A549 (cell line): ENCODE results near the gene DDIT4. TPM values are rescaled to one million over a fixed set of nuclear protein-coding genes. Genes with fewer than 3 reads are reported as not detected.

Experiments used
- ATAC-seq, 2 experiments: fragments of 200-7000 bp in 1 of 2; fragments of >200 bp in 1 of 2; cut with Nextera tagmentation in 1 of 2; cut with Tn5 transposase in 1 of 2; 3 replicates each; pipeline versions ENCODE4 v1.8.0 to v1.9.1; 2018 to 2020; ENCODE audit warnings: mild to moderate bottlenecking in 1 of 2, moderate library complexity in 1 of 2
- CTCF ChIA-PET: fragments of 300-600 bp; sonication (Branson Sonifier 250); formaldehyde crosslinking; extraction: SDS; loops from one replicate; lab custom pipeline; 2021; ENCODE audit warnings: antibody characterized with exemption, inconsistent platforms; lab: Yijun Ruan, JAX
- POLR2A ChIA-PET: fragments of 350-600 bp; formaldehyde crosslinking; extraction: SDS; loops from one replicate; lab custom pipeline; 2021; ENCODE audit warnings: antibody characterized with exemption, inconsistent platforms; lab: Yijun Ruan, JAX
- DNase-seq, 2 experiments: peaks; one replicate each; pipeline versions ENCODE4 v3.0.0 to v3.0.0-alpha.2; 2011 to 2016; ENCODE audit warnings: low read depth in 1 of 2, low spot score in 1 of 2
- FAIRE-seq: peaks from 2 replicates; lab custom pipeline; 2011; peaks lifted over from hg19 to GRCh38; lab: Jason Lieb, UNC
- H3K27ac ChIP-seq, 2 experiments: fragments of >200 bp; sonication (Bioruptor Twin); formaldehyde crosslinking; 3 replicates each; pipeline ENCODE4 v1.5.1; 2016 to 2017
- H3K4me1 ChIP-seq: fragments of >200 bp; sonication (Bioruptor Twin); formaldehyde crosslinking; 3 replicates; pipeline ENCODE4 v1.6.1; 2016
- H3K4me2 ChIP-seq: fragments of >200 bp; sonication (Bioruptor Twin); formaldehyde crosslinking; 3 replicates; pipeline ENCODE4 v1.6.1; 2016
- H3K4me3 ChIP-seq: fragments of >200 bp; sonication (Bioruptor Twin); formaldehyde crosslinking; 3 replicates; pipeline ENCODE4 v1.5.1; 2016
- H3K9me3 ChIP-seq: fragments of >200 bp; sonication (Bioruptor Twin); formaldehyde crosslinking; 3 replicates; pipeline ENCODE4 v1.6.1; 2016
- CEBPB ChIP-seq, 2 experiments: fragments of >200 bp in 1 of 2; sonication (Bioruptor Twin) in 1 of 2; formaldehyde crosslinking in 1 of 2; IDR thresholded peaks; 2 replicates each; pipeline ENCODE4 v1.6.1; 2012 to 2016
- CHD2 ChIP-seq: fragments of 150-350 bp; IDR thresholded peaks from 2 replicates; pipeline ENCODE4 v1.6.1; 2014; ENCODE audit warnings: low read length; ENCODE audit not compliant: partially characterized antibody
- CHD4 ChIP-seq: fragments of 200-600 bp; sonication (generic); IDR thresholded peaks from 2 replicates; pipeline ENCODE4 v1.6.1; 2016; ENCODE audit warnings: antibody characterized with exemption, mild to moderate bottlenecking, borderline replicate concordance
- E2F6 ChIP-seq: IDR thresholded peaks from 2 replicates; pipeline ENCODE4 v1.6.1; 2012; ENCODE audit warnings: low read depth, borderline replicate concordance
- ELK1 ChIP-seq: fragments of 150-350 bp; IDR thresholded peaks from 2 replicates; pipeline ENCODE4 v1.6.1; 2014; ENCODE audit warnings: low read depth, mild to moderate bottlenecking, low read length
- GATA3 ChIP-seq: IDR thresholded peaks from 2 replicates; pipeline ENCODE4 v1.6.1; 2012; ENCODE audit warnings: borderline replicate concordance
- HOXB13 ChIP-seq: fragments of 250-450 bp; sonication (Bioruptor Pico); IDR thresholded peaks from 2 replicates; pipeline ENCODE4 v1.5.0; 2020; ENCODE audit warnings: low read depth, mild to moderate bottlenecking, moderate library complexity
- KDM5A ChIP-seq: fragments of 200-600 bp; sonication (generic); IDR thresholded peaks from 2 replicates; pipeline ENCODE4 v1.6.1; 2016; ENCODE audit warnings: antibody characterized with exemption, mild to moderate bottlenecking
- MAX ChIP-seq: IDR thresholded peaks from 2 replicates; pipeline ENCODE4 v1.6.1; 2012
- MAZ ChIP-seq: fragments of 150-350 bp; IDR thresholded peaks from 2 replicates; pipeline ENCODE4 v1.6.1; 2014; ENCODE audit warnings: antibody characterized with exemption, low read depth, low read length, borderline replicate concordance
- MYC ChIP-seq: IDR thresholded peaks from 2 replicates; pipeline ENCODE4 v1.6.1; 2012; ENCODE audit warnings: mild to moderate bottlenecking, inconsistent platforms, low read length, improper control_type of control experiment, borderline replicate concordance
- NR3C1 ChIP-seq: fragments of >200 bp; sonication (Bioruptor Twin); formaldehyde crosslinking; IDR thresholded peaks from 3 replicates; pipeline ENCODE4 v1.6.1; 2017
- PHF8 ChIP-seq: fragments of 200-600 bp; sonication (generic); IDR thresholded peaks from 2 replicates; pipeline ENCODE4 v1.6.1; 2016; ENCODE audit warnings: low read depth, mild to moderate bottlenecking, antibody characterized with exemption, moderate library complexity, borderline replicate concordance
- REST ChIP-seq: fragments of 200-600 bp; sonication (generic); IDR thresholded peaks from 2 replicates; pipeline ENCODE4 v1.6.1; 2016; ENCODE audit warnings: antibody characterized with exemption, mild to moderate bottlenecking, moderate library complexity
- RFX5 ChIP-seq: fragments of 450-650 bp; IDR thresholded peaks from 2 replicates; pipeline ENCODE4 v1.7.1; 2014; ENCODE audit warnings: antibody characterized with exemption, mild to moderate bottlenecking, moderate library complexity
- SREBF2 ChIP-seq: fragments of 450-650 bp; IDR thresholded peaks from 2 replicates; pipeline ENCODE4 v1.6.1; 2014; ENCODE audit warnings: mild to moderate bottlenecking, moderate library complexity
- TP53 ChIP-seq: fragments of 250-450 bp; sonication (Bioruptor Pico); IDR thresholded peaks from 2 replicates; pipeline ENCODE4 v1.5.0; 2021; ENCODE audit warnings: mild to moderate bottlenecking, moderate library complexity
- ZSCAN20 ChIP-seq: fragments of 250-450 bp; sonication (Bioruptor Pico); IDR thresholded peaks from 2 replicates; pipeline ENCODE4 v1.8.0; 2022; ENCODE audit warnings: mild to moderate bottlenecking, moderate library complexity
- WGBS: methylation state at CpG from one replicate; pipeline ENCODE4 v1.1.6; 2017; ENCODE audit errors: missing lambda C conversion rate; 5-methylcytosine and 5-hydroxymethylcytosine counted together
- polyA plus RNA-seq, 4 experiments: library from polyadenylated mRNA; depleted of rRNA in 3 of 4; stranded (reverse); fragments of >200 nt; fragmentation: RNase III in 1 of 4; extraction: RNeasy Plus Mini Kit Qiagen cat#74134 plus additional on column Dnase treatment in 1 of 4; gene quantifications; 2 replicates in 3 of 4; 3 replicates in 1 of 4; pipeline ENCODE4 v1.2.3, GENCODE V29; 2011 to 2017

The DDIT4 gene
- polyA plus RNA-seq, 2 of the 4 experiments (the other 2 are of a cell fraction), result 239 to 392 TPM

- ATAC-seq, result no peak
- peaks cover 70% of the 10 kb centered on the region for H3K4me1 ChIP-seq
- WGBS, result 90% methylated on average over 3 of the region's 3 CpGs
- H3K4me3 ChIP-seq, result no peak overlapping the region
- no peak for FAIRE-seq
- no peak for DNase-seq
- ChIA-PET CTCF (interaction anchor here (0.6 to 6.9 kb wide), 5 partner anchors 13 to 487 kb away, joined by 3 to 44 read pairs (median 4); no protein-coding TSS in a partner anchor), POLR2A (interaction anchor here (1.3 to 2.3 kb wide), 4 partner anchors 18 to 44 kb away, joined by 4 to 16 read pairs (median 10); partner anchors contain the start of gene DDIT4)
- no peaks in the 10 kb centered on the region for H3K9me3 ChIP-seq
- TF ChIP-seq TP53 (CRISPR knock-in tag) (no peak), RFX5 (no peak), MAZ (no peak), ELK1 (no peak), CHD2 (no peak), KDM5A (no peak), MYC (no peak), PHF8 (no peak), NR3C1 (no peak), MAX (no peak), GATA3 (no peak), CHD4 (no peak), REST (no peak)
- TF ChIP-seq, all 56 proteins: peak for 0
- H3K4me2 ChIP-seq, result peak overlapping the region; percentile 58
- H3K27ac ChIP-seq, result peak overlapping the region; percentile 98 to 99
Measured at GRCh38 chr10:72316386-72316700, 42.6 kb downstream of the DDIT4 start.

- ATAC-seq (no peak), DNase-seq (peak in 1 of 2 experiments; percentile 54), FAIRE-seq (no peak)
- peak overlapping the region; percentile 58 for H3K4me2 ChIP-seq
- ChIA-PET CTCF (interaction anchor here (0.6 to 6.9 kb wide), 3 partner anchors 12 to 487 kb away, joined by 3 to 44 read pairs (median 15); no protein-coding TSS in a partner anchor), POLR2A (interaction anchor here (2.3 kb wide), 1 partner anchor 19 kb away, joined by 16 read pairs; no protein-coding TSS in a partner anchor)
- no peak overlapping the region for H3K4me3 ChIP-seq
- WGBS, result 68% methylated on average over 11 of the region's 12 CpGs
- TF ChIP-seq E2F6 (peak; percentile 18; the same call in 1 of the 2 replicates), MAX (peak; percentile 61), SREBF2 (no peak), CEBPB (IDR thresholded peaks at IDR 0.05) (peak in 1 of 2 experiments; percentile 64; a peak in 2 of 4 replicates), HOXB13 (CRISPR knock-in tag) (peak; percentile 81), ZSCAN20 (0 out of 2 replicates have a peak, but pooled peaks have one; percentile 25), CHD2 (no peak)
- peak overlapping the region; percentile 98 to 99 for H3K27ac ChIP-seq
- no peaks in the 10 kb centered on the region for H3K9me3 ChIP-seq
- peaks cover 75% of the 10 kb centered on the region for H3K4me1 ChIP-seq
Measured at GRCh38 chr10:72316748-72317435, 43.2 kb downstream of the DDIT4 start.
